Activated effector memory CD4-positive, alpha-beta T cell treated with Interleukin-2 at 50 U/mL for 16 hours (primary cell): Measurements from ENCODE around the gene KCNK6.
"Not testable (repeated sequence)": the region's sequence is repeated elsewhere in the genome, so short reads cannot be mapped to it uniquely, and the experiment has no call there.

Experiments
- DNase-seq: peaks from one replicate; pipeline ENCODE4 v3.0.0-alpha.2; 2020

Gene KCNK6

GRCh38 chr19:38362076-38362945 is 42.7 kb downstream of the KCNK6 start:
- peak; percentile 64 for DNase-seq

GRCh38 chr19:38362946-38363688 is 43.5 kb downstream of the KCNK6 start:
- DNase-seq = not testable (repeated sequence)

- DNase-seq = no peak
These were observed 47.4 kb downstream of the KCNK6 start for GRCh38 chr19:38367041-38367440.

DNA sequence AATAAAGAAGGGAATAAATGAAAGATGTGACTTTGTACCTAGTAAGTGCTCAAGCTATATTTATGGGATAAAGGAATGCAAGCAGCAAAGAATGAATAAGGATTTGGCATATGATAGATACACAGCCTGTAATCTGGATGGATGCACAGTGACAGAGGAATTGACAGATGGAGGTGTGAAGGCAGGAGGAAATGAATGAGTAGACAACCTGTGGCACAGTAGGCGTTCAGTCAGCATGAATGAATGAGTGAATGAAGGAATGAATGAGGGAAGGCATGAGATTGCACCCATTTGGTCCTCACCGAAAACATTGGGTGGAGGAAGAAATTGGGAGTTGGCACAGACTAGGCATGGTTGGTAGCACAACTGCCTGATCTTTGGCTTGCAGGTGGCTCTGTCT is 49.9 kb downstream of the KCNK6 start:
- DNase-seq = no peak

GRCh38 chr19:38370299-38370698 is 50.7 kb downstream of the KCNK6 start:
- no peak for DNase-seq

DNA sequence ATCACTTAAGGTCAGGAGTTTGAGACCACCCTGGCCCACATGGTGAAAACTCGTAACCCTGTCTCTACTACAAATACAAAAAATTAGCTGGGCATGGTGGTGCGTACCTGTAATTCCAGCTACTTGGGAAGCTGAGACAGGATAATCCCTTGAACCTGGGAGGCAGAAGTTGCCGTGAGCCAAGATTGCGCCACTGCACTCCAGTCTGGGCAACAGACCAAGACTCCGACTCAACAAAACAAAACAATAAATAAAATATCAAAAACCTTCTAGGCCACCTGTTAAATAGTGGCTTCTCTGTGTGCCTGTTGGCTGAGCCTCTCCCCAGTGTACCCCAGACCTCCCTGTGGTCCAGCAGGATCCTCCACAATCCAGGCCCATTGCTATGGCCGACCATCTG is 51.4 kb downstream of the KCNK6 start:
- no peak for DNase-seq

DNA sequence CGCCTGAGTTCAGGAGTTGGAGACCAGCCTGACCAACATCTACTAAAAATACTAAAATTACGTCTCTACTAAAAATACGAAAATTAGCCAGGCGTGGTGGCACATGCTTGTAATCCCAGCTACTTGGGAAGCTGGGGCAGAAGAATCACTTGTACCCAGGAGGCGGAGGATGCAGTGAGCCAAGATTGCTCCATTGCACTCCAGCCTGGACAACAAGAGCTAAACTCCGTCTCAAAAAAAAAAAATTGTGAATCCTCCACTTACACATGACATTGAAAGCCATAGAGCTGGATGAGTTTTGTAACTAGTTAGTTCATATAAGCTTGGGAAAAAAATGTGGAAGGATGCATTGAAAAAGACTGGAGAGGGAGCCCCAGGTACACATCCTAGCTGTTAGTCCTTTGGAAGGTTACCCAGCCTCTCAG is 54.3 kb downstream of the KCNK6 start:
- no peak for DNase-seq

GRCh38 chr19:38374332-38375097 is 54.9 kb downstream of the KCNK6 start, which contains the start of gene PSMD8:
PSMD8 (plus strand) TSS chr19:38374571; CDS start chr19:38374602, 31 bp downstream.
- DNase-seq = peak; percentile 98

GRCh38 chr19:38375098-38375493 is 55.5 kb downstream of the KCNK6 start:
- DNase-seq = no peak

DNA sequence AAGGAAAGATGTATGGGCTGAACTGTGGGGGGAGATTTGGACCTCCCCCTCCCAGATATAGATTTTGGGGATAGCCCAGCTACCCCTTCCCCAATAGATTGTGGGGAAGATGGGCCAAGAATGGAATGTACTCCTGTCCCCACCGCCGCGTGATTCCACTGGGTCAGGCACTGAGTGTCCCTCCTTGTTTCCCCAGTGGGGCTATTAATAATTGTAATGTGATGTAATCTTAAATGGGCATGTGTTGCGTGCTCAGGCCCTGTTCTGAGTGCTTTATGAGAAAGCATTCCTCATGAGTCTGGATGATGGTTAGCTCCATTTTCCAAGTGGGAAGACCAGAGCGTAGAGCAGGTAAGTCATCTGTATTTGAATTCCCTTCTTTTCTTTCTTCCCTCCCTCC is 56.1 kb downstream of the KCNK6 start:
- DNase-seq = no peak

DNA sequence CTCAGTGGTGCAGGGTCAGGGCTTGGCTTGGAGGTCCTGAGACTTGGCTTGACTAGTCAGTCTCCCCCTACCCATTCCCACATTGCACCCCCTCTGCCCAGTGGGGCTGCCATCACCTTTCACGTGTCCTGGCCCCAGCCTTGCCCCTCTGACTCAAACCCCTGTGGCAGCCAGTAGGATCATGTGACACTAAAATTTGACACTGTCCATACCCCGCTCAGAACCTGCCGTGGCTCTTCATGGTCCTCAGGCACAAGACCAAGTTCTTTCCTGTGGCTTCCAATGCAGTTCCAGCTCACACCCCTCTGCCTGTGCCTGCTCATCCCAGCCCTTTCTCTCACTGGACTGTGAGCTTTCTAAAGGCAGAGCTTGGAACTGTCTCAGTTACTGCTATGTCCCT is 56.9 kb downstream of the KCNK6 start:
- DNase-seq = no peak

DNA sequence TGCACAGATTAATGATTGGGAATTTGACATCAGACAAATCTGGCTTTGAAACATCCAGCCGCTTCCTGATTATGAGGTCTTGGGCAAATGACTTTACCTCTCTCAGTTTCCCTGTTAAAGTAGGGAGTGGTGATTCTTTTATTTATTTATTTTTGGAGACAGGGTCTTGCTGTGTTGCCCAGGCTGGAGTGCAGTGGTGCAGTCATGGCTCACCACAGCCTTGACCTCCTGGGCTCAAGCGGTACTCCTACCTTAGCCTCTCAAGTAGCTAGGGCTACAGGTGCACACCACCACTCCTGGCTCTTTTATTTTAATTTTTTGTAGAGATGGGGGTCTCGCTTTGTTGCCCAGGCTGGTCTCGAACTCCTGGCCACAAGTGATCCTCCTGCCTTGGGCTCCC is 57.4 kb downstream of the KCNK6 start:
- no peak for DNase-seq

GRCh38 chr19:38378866-38379265 is 59.2 kb downstream of the KCNK6 start:
- DNase-seq = no peak

- no peak for DNase-seq
These were observed 61.5 kb downstream of the KCNK6 start for GRCh38 chr19:38381138-38381537.
